ENCODE results near the gene PI4K2A.
A peak's percentile ranks its signal among the peaks of the same experiment; 100 is the strongest.

Gene PI4K2A

DNA sequence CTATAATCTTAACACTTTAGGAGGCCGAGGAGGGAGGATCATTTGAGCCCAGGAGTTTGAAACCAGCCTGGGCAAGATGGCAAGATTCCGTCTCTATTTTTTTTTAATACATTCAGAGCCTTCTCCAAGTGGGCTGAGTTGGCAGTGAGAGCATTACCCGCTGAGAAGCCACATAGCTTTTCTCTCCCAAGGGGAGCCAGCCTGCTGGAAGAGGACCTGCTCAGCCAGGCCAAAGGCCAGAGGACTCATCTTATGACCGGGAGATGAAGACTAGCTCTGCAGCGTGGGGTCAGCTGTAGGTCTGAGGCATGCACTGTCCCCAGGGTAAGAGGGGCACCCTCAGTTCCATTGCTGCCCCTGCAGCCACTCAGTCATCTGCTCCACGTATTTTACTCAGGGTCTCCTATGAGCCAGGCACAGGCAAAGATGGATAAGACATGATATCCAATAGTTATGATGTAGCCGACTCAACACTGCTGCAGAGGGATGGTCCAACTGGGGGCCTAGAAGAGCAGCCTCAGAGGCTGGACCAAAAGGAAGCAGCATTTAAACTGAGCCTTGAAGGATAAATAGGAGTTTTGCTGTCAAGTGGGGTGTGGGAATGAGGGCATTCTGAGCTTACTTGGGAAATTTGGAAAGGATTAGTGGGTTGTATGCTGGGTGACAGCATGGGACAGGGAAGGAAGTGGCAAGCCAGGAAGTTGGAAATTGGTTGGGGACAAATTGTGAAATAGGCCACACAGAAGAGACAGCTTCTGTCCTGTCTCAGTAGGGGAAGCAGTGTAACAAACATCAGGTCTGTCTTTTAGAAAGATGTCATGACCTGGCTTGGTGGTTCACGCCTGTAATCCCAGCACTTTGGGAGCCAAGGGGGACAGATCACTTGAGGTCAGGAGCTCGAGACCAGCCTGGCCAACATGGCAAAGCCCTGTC, 71.4 kb downstream of the PI4K2A start:
- H3K4me2 ChIP-seq, result no peak overlapping the region
- H3K36me3 ChIP-seq (ENCODE audit: insufficient read depth), result no peaks in the 10 kb centered on the region
- no peak overlapping the region for H3K27ac ChIP-seq
- no peaks in the 10 kb centered on the region for H4K20me1 ChIP-seq (ENCODE audit: insufficient read depth)
- peaks cover 7% of the 10 kb centered on the region for H3K4me1 ChIP-seq (ENCODE audit: low read depth, poor library complexity, severe bottlenecking)
- H3K27me3 ChIP-seq (ENCODE audit: insufficient read depth, low read depth), result no peaks in the 10 kb centered on the region
- no peaks in the 10 kb centered on the region for H3K79me2 ChIP-seq (ENCODE audit: insufficient read depth, low read depth)
- H2AFZ ChIP-seq (ENCODE audit: low read depth), result no peak overlapping the region
- TF ChIP-seq, protein P1, sequence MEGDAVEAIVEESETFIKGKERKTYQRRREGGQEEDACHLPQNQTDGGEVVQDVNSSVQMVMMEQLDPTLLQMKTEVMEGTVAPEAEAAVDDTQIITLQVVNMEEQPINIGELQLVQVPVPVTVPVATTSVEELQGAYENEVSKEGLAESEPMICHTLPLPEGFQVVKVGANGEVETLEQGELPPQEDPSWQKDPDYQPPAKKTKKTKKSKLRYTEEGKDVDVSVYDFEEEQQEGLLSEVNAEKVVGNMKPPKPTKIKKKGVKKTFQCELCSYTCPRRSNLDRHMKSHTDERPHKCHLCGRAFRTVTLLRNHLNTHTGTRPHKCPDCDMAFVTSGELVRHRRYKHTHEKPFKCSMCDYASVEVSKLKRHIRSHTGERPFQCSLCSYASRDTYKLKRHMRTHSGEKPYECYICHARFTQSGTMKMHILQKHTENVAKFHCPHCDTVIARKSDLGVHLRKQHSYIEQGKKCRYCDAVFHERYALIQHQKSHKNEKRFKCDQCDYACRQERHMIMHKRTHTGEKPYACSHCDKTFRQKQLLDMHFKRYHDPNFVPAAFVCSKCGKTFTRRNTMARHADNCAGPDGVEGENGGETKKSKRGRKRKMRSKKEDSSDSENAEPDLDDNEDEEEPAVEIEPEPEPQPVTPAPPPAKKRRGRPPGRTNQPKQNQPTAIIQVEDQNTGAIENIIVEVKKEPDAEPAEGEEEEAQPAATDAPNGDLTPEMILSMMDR (conservative IDR thresholded peaks at IDR 0.05; ENCODE audit: low read depth, low read length), result no peak
- H3K9ac ChIP-seq, result no peak overlapping the region
- H3K4me3 ChIP-seq (IDR thresholded peaks at IDR 0.05; ENCODE audit: insufficient read depth, low read depth, low read length), result no peak overlapping the region

- H3K9ac ChIP-seq, result peak within 1 kb of the TSS; percentile 93
- peak within 1 kb of the TSS; percentile 86 for H3K27ac ChIP-seq
- TF ChIP-seq, protein P1 (conservative IDR thresholded peaks at IDR 0.05; ENCODE audit: low read depth, low read length), result no peak
- no peaks in the 10 kb centered on the region for H3K27me3 ChIP-seq (ENCODE audit: insufficient read depth, low read depth)
- H3K4me3 ChIP-seq (IDR thresholded peaks at IDR 0.05; ENCODE audit: insufficient read depth, low read depth, low read length), result no peak within 1 kb of the TSS
- peak within 1 kb of the TSS; percentile 83 for H2AFZ ChIP-seq (ENCODE audit: low read depth)
- no peaks in the 10 kb centered on the region for H4K20me1 ChIP-seq (ENCODE audit: insufficient read depth)
- H3K4me1 ChIP-seq (ENCODE audit: low read depth, poor library complexity, severe bottlenecking), result peaks cover 7% of the 10 kb centered on the region
- no peaks in the 10 kb centered on the region for H3K36me3 ChIP-seq (ENCODE audit: insufficient read depth)
- H3K79me2 ChIP-seq (ENCODE audit: insufficient read depth, low read depth), result no peaks in the 10 kb centered on the region
- H3K4me2 ChIP-seq, result peak within 1 kb of the TSS; percentile 93
Measured at GRCh38 chr10:97713339-97713825, 72.9 kb downstream of the PI4K2A start, which contains the start of gene MARVELD1. MARVELD1 (plus strand) TSS chr10:97713730; CDS start chr10:97713877, 147 bp downstream.

- Histone ChIP-seq H3K79me2 (ENCODE audit: insufficient read depth, low read depth) (no peaks in the 10 kb centered on the region), H3K4me1 (ENCODE audit: low read depth, poor library complexity, severe bottlenecking) (peaks cover 7% of the 10 kb centered on the region), H3K4me2 (peak overlapping the region; percentile 55), H4K20me1 (ENCODE audit: insufficient read depth) (no peaks in the 10 kb centered on the region), H3K27me3 (ENCODE audit: insufficient read depth, low read depth) (no peaks in the 10 kb centered on the region), H3K9ac (peak overlapping the region; percentile 93), H3K27ac (peak overlapping the region; percentile 86), H2AFZ (ENCODE audit: low read depth) (peak overlapping the region; percentile 83), H3K4me3 (IDR thresholded peaks at IDR 0.05; ENCODE audit: insufficient read depth, low read depth, low read length) (no peak overlapping the region), H3K36me3 (ENCODE audit: insufficient read depth) (no peaks in the 10 kb centered on the region)
- TF ChIP-seq, protein P1 (conservative IDR thresholded peaks at IDR 0.05; ENCODE audit: low read depth, low read length), result no peak
Measured at GRCh38 chr10:97713826-97714400, 73.4 kb downstream of the PI4K2A start.

GRCh38 chr10:97714401-97715258, 74.2 kb downstream of the PI4K2A start:
- H2AFZ ChIP-seq (ENCODE audit: low read depth), result peak overlapping the region; percentile 83
- peak overlapping the region; percentile 55 for H3K4me2 ChIP-seq
- H3K9ac ChIP-seq, result peak overlapping the region; percentile 93
- H4K20me1 ChIP-seq (ENCODE audit: insufficient read depth), result no peaks in the 10 kb centered on the region
- H3K4me3 ChIP-seq (IDR thresholded peaks at IDR 0.05; ENCODE audit: insufficient read depth, low read depth, low read length), result no peak overlapping the region
- H3K79me2 ChIP-seq (ENCODE audit: insufficient read depth, low read depth), result no peaks in the 10 kb centered on the region
- TF ChIP-seq, protein P1 (conservative IDR thresholded peaks at IDR 0.05; ENCODE audit: low read depth, low read length), result no peak
- no peaks in the 10 kb centered on the region for H3K36me3 ChIP-seq (ENCODE audit: insufficient read depth)
- H3K27me3 ChIP-seq (ENCODE audit: insufficient read depth, low read depth), result no peaks in the 10 kb centered on the region
- peak overlapping the region; percentile 86 for H3K27ac ChIP-seq
- peaks cover 7% of the 10 kb centered on the region for H3K4me1 ChIP-seq (ENCODE audit: low read depth, poor library complexity, severe bottlenecking)
